B cell (primary cell): ENCODE results near the gene COA7. TPM values are rescaled to one million over a fixed set of nuclear protein-coding genes. Genes with fewer than 3 reads are reported as not detected.

Experiments used
- ATAC-seq: fragments of 200-7000 bp; cut with Tn5 transposase; one replicate; pipeline ENCODE4 v1.10.0; 2021; ENCODE audit warnings: low read depth, mild to moderate bottlenecking, moderate number of reproducible peaks, moderate library complexity
- CTCF ChIA-PET: fragments of 350-600 bp; sonication (Branson Sonifier 250); formaldehyde crosslinking; loops from one replicate; lab custom pipeline; 2021; ENCODE audit warnings: antibody characterized with exemption, inconsistent platforms; lab: Charles Lee
- POLR2A ChIA-PET: fragments of 350-600 bp; sonication (Branson Sonifier 250); formaldehyde crosslinking; loops from one replicate; lab custom pipeline; 2021; ENCODE audit warnings: antibody characterized with exemption; lab: Charles Lee
- DNase-seq: peaks from one replicate; pipeline ENCODE4 v3.0.0; 2013
- H2AFZ ChIP-seq: 2 replicates; pipeline ENCODE4 v1.6.1; 2012; ENCODE audit warnings: mild to moderate bottlenecking, low read depth, low read length; ENCODE audit not compliant: insufficient read depth, poor library complexity, severe bottlenecking
- H3K27ac ChIP-seq, 2 donors: 1 replicate in 1 of 2; 2 replicates in 1 of 2; pipeline ENCODE4 v1.5.1; 2012 to 2013; ENCODE audit warnings: low read length in 2 of 2, mild to moderate bottlenecking in 2 of 2, moderate library complexity in 1 of 2
- H3K27me3 ChIP-seq, 4 experiments: fragments of 200-600 bp in 1 of 4; sonication (generic) in 1 of 4; replicated peaks in 1 of 4; 1 replicate in 2 of 4; 2 replicates in 2 of 4; pipeline versions ENCODE4 v1.6.1 to v1.7.0; 2013 to 2016; ENCODE audit warnings: low read length in 3 of 4, mild to moderate bottlenecking in 2 of 4, mixed read lengths in 1 of 4, moderate library complexity in 1 of 4; ENCODE audit not compliant: insufficient read depth in 4 of 4, control insufficient read depth in 3 of 4; ENCODE audit errors: control extremely low read depth in 1 of 4
- H3K36me3 ChIP-seq, 2 experiments: replicated peaks in 1 of 2; 1 replicate in 1 of 2; 2 replicates in 1 of 2; pipeline versions ENCODE4 v1.6.1 to v1.7.1; 2013; ENCODE audit warnings: low read length in 1 of 2; ENCODE audit not compliant: insufficient read depth in 2 of 2, control insufficient read depth in 1 of 2; ENCODE audit errors: control extremely low read depth in 1 of 2, extremely low read depth in 1 of 2
- H3K4me1 ChIP-seq, 2 donors: fragments of 200-600 bp in 1 of 2; sonication (generic) in 1 of 2; 1 replicate in 1 of 2; 2 replicates in 1 of 2; pipeline versions ENCODE4 v1.5.1 to v1.6.1; 2013 to 2017; ENCODE audit warnings: low read length in 2 of 2; ENCODE audit not compliant: control insufficient read depth in 2 of 2, insufficient read depth in 2 of 2
- H3K4me2 ChIP-seq: replicated peaks from 2 replicates; pipeline ENCODE3; 2012; ENCODE audit warnings: mild to moderate bottlenecking, low read depth, low read length; ENCODE audit not compliant: poor library complexity, severe bottlenecking
- H3K4me3 ChIP-seq, 5 experiments: fragments of 200-600 bp in 1 of 5; sonication (generic) in 1 of 5; 1 replicate in 3 of 5; 2 replicates in 2 of 5; pipeline versions ENCODE4 v1.5.1 to v1.7.0; 2011 to 2016; ENCODE audit warnings: low read length in 4 of 5, mild to moderate bottlenecking in 4 of 5, low read depth in 2 of 5, control low read depth in 1 of 5, moderate library complexity in 1 of 5; ENCODE audit not compliant: insufficient read depth in 1 of 5; ENCODE audit errors: control extremely low read depth in 1 of 5, extremely low read depth in 1 of 5
- H3K79me2 ChIP-seq: fragments of 200-600 bp; sonication (generic); one replicate; pipeline ENCODE4 v1.6.0; 2016; ENCODE audit warnings: low read length; ENCODE audit not compliant: control insufficient read depth, insufficient read depth
- H3K9ac ChIP-seq: fragments of 200-600 bp; sonication (generic); 2 replicates; pipeline ENCODE4 v1.6.1; 2017; ENCODE audit warnings: mild to moderate bottlenecking, low read length, moderate library complexity
- H3K9me3 ChIP-seq, 3 donors: one replicate each; pipeline versions ENCODE4 v1.6.1 to v1.7.1; 2013; ENCODE audit warnings: low read length in 2 of 3; ENCODE audit not compliant: control insufficient read depth in 2 of 3, insufficient read depth in 1 of 3; ENCODE audit errors: control extremely low read depth in 1 of 3
- H4K20me1 ChIP-seq: 2 replicates; pipeline ENCODE4 v1.6.0; 2012; ENCODE audit warnings: mild to moderate bottlenecking, low read length; ENCODE audit not compliant: insufficient read depth, control insufficient read depth, poor library complexity, severe bottlenecking
- H3K27ac Mint-ChIP-seq: one replicate; pipeline ENCODE4 v1.8.0; 2021; ENCODE audit warnings: mixed read lengths
- H3K27me3 Mint-ChIP-seq: one replicate; pipeline ENCODE4 v1.8.0; 2021; ENCODE audit warnings: mixed read lengths
- H3K4me1 Mint-ChIP-seq: one replicate; pipeline ENCODE4 v1.8.0; 2021; ENCODE audit warnings: mixed read lengths
- H3K4me3 Mint-ChIP-seq: one replicate; pipeline ENCODE4 v1.8.0; 2021; ENCODE audit warnings: mixed read lengths
- H3K9me3 Mint-ChIP-seq: one replicate; pipeline ENCODE4 v1.8.0; 2022; ENCODE audit warnings: mixed read lengths; ENCODE audit not compliant: insufficient read depth
- CTCF ChIP-seq: fragments of 200-600 bp; IDR thresholded peaks from one replicate; pipeline ENCODE4 v1.8.0; 2022; ENCODE audit warnings: antibody characterized with exemption, mild to moderate bottlenecking
- EZH2 ChIP-seq: IDR thresholded peaks from 2 replicates; pipeline ENCODE4 v1.6.1; 2012; ENCODE audit warnings: borderline replicate concordance, low read depth, mild to moderate bottlenecking, moderate library complexity, low read length; ENCODE audit not compliant: insufficient read depth, poor library complexity, severe bottlenecking
- WGBS: methylation state at CpG from one replicate; pipeline ENCODE4 v1.1.5; 2013; ENCODE audit warnings: missing lambda C conversion rate; ENCODE audit not compliant: insufficient coverage; 5-methylcytosine and 5-hydroxymethylcytosine counted together
- intact Hi-C: fragments of 100-400 bp; cut with micrococcal nuclease; formaldehyde crosslinking; loops from one replicate; pipeline ENCODE4 v1.10.0; 2022
- polyA plus RNA-seq: library from polyadenylated mRNA; depleted of rRNA; stranded (reverse); fragments of >200 nt; gene quantifications from 2 replicates; pipeline ENCODE4 v1.2.3, GENCODE V29; 2012
- total RNA-seq, 2 donors: library from RNA; stranded (reverse); fragments of 120-200 nt in 1 of 2; gene quantifications; 1 replicate in 1 of 2; 2 replicates in 1 of 2; pipeline versions ENCODE4 v1.2.3 to v1.2.4, GENCODE V29; 2013 to 2022

Gene COA7
- total and polyA plus RNA-seq, 2 donors (not counting 1 experiment from before 2014, with no cell fraction given) = 1.3 to 11.3 TPM

DNA sequence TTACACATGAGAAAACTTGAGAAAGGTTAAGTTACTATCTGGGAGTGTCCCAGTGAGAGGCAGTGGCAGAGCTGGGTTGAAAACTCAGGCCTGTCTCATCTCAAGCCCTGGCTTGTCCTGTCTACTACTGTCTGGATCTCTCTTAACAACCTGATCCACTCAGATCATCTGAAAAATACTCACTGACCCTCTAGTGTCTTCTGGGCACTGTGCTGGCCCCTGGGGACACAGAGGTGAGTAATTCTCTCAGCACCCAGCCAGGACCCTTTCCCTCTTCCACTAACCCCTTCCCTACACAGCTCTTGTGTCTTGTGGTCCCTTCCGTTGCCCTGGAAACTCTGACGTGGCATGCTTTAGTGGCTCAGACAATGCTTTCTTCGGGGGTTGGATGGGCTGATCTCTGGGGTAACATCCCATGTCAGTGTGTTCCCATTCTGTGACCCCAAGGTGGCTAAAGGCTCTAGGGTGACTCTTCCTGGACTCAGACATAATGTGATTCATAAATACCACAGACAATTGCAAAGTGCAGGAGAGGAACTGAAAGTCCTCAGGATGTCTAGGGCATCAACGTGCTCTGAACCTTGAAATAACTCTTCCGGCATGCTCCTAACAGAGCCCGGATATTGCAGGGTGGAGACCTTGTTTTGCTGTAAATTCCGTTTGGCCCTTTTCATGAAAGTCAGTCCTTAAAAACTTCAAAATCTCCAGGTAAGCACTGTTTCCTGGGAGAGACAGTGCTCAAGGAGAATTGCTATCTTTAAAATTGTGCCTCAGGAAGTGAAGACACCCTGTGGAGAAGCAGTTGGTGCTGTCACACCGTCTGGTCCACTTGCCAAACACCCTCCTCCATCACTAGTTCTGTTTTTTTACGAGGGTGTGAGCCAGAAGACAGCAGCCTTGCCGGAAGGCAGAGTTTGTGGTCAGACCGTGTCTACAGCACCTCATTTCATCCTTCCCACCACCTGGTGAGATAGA lies 61.1 kb downstream of the COA7 start:
- peak overlapping the region; percentile 100 for H3K27ac Mint-ChIP-seq
- peaks cover 5% of the 10 kb centered on the region for H3K9me3 Mint-ChIP-seq
- Histone ChIP-seq H3K4me3 (peak overlapping the region; percentile 25 to 50 (median 39)), H3K4me1 (peaks cover 85 to 92% of the 10 kb centered on the region in 2 donors), H3K4me2 (peak overlapping the region; percentile 75), H3K36me3 (peaks cover 0 to 5% of the 10 kb centered on the region in 2 experiments), H3K9me3 (peaks cover 0 to 5% (median 0%) of the 10 kb centered on the region in 3 donors), H2AFZ (peak overlapping the region; percentile 33), H3K9ac (peak overlapping the region; percentile 47), H3K79me2 (peaks cover 79% of the 10 kb centered on the region), H4K20me1 (no peaks in the 10 kb centered on the region), H3K27me3 (no peaks in the 10 kb centered on the region), H3K27ac (peak overlapping the region; percentile 86 to 99)
- H3K4me3 Mint-ChIP-seq = peak overlapping the region; percentile 91
- ATAC-seq = peak; percentile 69
- 6% methylated on average over 7 of the region's 11 CpGs for WGBS
- ChIA-PET CTCF (interaction anchor here (0.6 to 7.3 kb wide), 6 partner anchors 10 to 84 kb away, joined by 3 to 42 read pairs (median 5); partner anchors contain the start of gene TUT4), POLR2A (interaction anchor here (0.5 to 3.7 kb wide), 8 partner anchors 8 to 1719 kb away, joined by 3 to 27 read pairs (median 4); partner anchors contain the start of gene TUT4)
- intact Hi-C loops = loop anchor here (1.0 to 5.0 kb wide), 7 partner anchors 22 to 271 kb away; partner anchors contain the start of genes CC2D1B, GPX7, ORC1 and PRPF38A
- H3K27me3 Mint-ChIP-seq = no peaks in the 10 kb centered on the region
- peaks cover 79% of the 10 kb centered on the region for H3K4me1 Mint-ChIP-seq
- DNase-seq = peak; percentile 95
- TF ChIP-seq CTCF (no peak), EZH2 (no peak)
